Measurements from ENCODE around the gene MOXD1.
"Not testable (repeated sequence)": the region's sequence is repeated elsewhere in the genome, so short reads cannot be mapped to it uniquely, and the experiment has no call there.

The MOXD1 gene

GRCh38 chr6:132275066-132275970 is 126.0 kb downstream of the MOXD1 start:
- DNase-seq: no peak

- no peak for DNase-seq
Measured at GRCh38 chr6:132272776-132273175, 128.5 kb downstream of the MOXD1 start.

- DNase-seq: no peak
Measured at GRCh38 chr6:132270726-132271402, 130.4 kb downstream of the MOXD1 start.

GRCh38 chr6:132268666-132269065 is 132.6 kb downstream of the MOXD1 start:
- DNase-seq: not testable (repeated sequence)

- no peak for DNase-seq
Measured at GRCh38 chr6:132268209-132268608, 133.1 kb downstream of the MOXD1 start.

- no peak for DNase-seq
Measured at GRCh38 chr6:132265451-132266097, 135.7 kb downstream of the MOXD1 start.

GRCh38 chr6:132264021-132264500 is 137.2 kb downstream of the MOXD1 start:
- DNase-seq: no peak

- no peak for DNase-seq
Measured at GRCh38 chr6:132261354-132261753, 139.9 kb downstream of the MOXD1 start.

- no peak for DNase-seq
Measured at GRCh38 chr6:132259070-132259469, 142.2 kb downstream of the MOXD1 start.

GRCh38 chr6:132257561-132257960 is 143.7 kb downstream of the MOXD1 start:
- DNase-seq: no peak

- DNase-seq: no peak
Measured at GRCh38 chr6:132256457-132256856, 144.8 kb downstream of the MOXD1 start.

- no peak for DNase-seq
Measured at GRCh38 chr6:132253906-132254305, 147.4 kb downstream of the MOXD1 start.

GRCh38 chr6:132253211-132253610 is 148.1 kb downstream of the MOXD1 start:
- DNase-seq: no peak

- DNase-seq: no peak
Measured at GRCh38 chr6:132252113-132252512, 149.2 kb downstream of the MOXD1 start.

GRCh38 chr6:132251711-132252110 is 149.6 kb downstream of the MOXD1 start:
- no peak for DNase-seq

- DNase-seq: no peak
Measured at GRCh38 chr6:132247381-132248159, 153.7 kb downstream of the MOXD1 start.

GRCh38 chr6:132246632-132247270 is 154.5 kb downstream of the MOXD1 start:
- DNase-seq: no peak

GRCh38 chr6:132246120-132246617 is 155.1 kb downstream of the MOXD1 start:
- no peak for DNase-seq

Data from NCI-H2107 (cell line).